HG03025 (cell line): ENCODE results near the gene ING3.

ENCODE experiments used
- ATAC-seq: cut with Tn5 transposase; IDR thresholded peaks from one replicate; pipeline ENCODE4 v1.9.1; 2021; ENCODE audit warnings: mild to moderate bottlenecking, moderate library complexity; ENCODE audit not compliant: unreplicated experiment, low FRiP score

The ING3 gene

GRCh38 chr7:120988591-120989256 is 38.1 kb downstream of the ING3 start, which contains the start of gene CPED1:
Gene CPED1, plus strand, starts transcription at chr7:120988711. Its CDS starts 911 bp downstream, at chr7:120989622.
- ATAC-seq = no peak

GRCh38 chr7:120989257-120990220 is 39.0 kb downstream of the ING3 start:
- no peak for ATAC-seq

- ATAC-seq = no peak
Observed at GRCh38 chr7:120990468-120991118, 40.0 kb downstream of the ING3 start.

GRCh38 chr7:120991161-120991560 is 40.6 kb downstream of the ING3 start:
- no peak for ATAC-seq

- no peak for ATAC-seq
Observed at GRCh38 chr7:120991581-120991980, 41.0 kb downstream of the ING3 start.

GRCh38 chr7:120992272-120992964 is 41.8 kb downstream of the ING3 start:
- ATAC-seq = no peak

GRCh38 chr7:120992965-120993494 is 42.5 kb downstream of the ING3 start:
- no peak for ATAC-seq

GRCh38 chr7:120993553-120994191 is 43.1 kb downstream of the ING3 start:
- ATAC-seq = no peak

- no peak for ATAC-seq
Observed at GRCh38 chr7:120994512-120995410, 44.2 kb downstream of the ING3 start.

GRCh38 chr7:120995654-120996053 is 45.1 kb downstream of the ING3 start:
- ATAC-seq = no peak

GRCh38 chr7:120996333-120996987 is 45.9 kb downstream of the ING3 start:
- ATAC-seq = peak; percentile 46

GRCh38 chr7:120996988-120997345 is 46.4 kb downstream of the ING3 start:
- peak; percentile 59 for ATAC-seq

GRCh38 chr7:120997882-120998474 is 47.4 kb downstream of the ING3 start:
- ATAC-seq = no peak

- ATAC-seq = no peak
Observed at GRCh38 chr7:120998520-120998919, 47.9 kb downstream of the ING3 start.

- ATAC-seq = no peak
Observed at GRCh38 chr7:120998996-120999565, 48.5 kb downstream of the ING3 start.

- ATAC-seq = no peak
Observed at GRCh38 chr7:121000081-121000983, 49.8 kb downstream of the ING3 start.
